Left hindlimb (tissue), 1 donor: Measurements from ENCODE around the gene STEEP1.

Source experiments
- DNase-seq: peaks from one replicate; pipeline ENCODE4 v3.0.0-alpha.2; 2018

STEEP1 gene

DNA sequence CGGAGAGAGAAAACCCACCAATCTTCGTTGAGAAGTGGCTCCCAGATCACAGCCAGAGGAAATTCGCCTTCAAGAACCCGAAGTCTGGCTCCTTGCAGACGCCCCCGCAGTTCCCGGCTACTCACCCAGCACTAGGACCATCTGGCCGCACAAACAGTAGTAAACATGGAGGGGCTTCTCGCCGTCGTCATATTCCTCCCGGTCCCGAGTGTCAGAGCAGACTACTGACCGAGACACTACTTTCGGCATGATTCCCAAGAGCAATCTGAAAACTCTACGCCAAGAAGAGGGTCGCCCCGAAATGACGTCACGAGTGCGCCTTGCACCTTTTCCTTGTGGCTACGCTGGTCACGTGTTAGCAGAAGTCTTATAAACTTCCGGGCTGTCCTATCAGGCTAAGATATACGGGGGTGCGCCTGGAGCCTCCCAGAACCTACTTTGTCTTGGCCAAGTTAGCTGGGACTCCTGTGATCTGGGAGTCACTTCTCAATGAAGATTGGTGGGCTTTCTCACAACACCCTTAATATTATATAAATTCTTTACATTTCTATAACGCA, at the start of gene STEEP1:
STEEP1 (minus strand) TSS at position 303 of the 557 bp plus-strand sequence; CDS start at position 249, 54 bp downstream.
- DNase-seq, result peak; percentile 90

- no peak for DNase-seq
Measured at GRCh38 chrX:119614776-119615175, 49.6 kb upstream of the STEEP1 start.

- DNase-seq, result no peak
Measured at GRCh38 chrX:119607018-119607389, 41.8 kb upstream of the STEEP1 start.

DNA sequence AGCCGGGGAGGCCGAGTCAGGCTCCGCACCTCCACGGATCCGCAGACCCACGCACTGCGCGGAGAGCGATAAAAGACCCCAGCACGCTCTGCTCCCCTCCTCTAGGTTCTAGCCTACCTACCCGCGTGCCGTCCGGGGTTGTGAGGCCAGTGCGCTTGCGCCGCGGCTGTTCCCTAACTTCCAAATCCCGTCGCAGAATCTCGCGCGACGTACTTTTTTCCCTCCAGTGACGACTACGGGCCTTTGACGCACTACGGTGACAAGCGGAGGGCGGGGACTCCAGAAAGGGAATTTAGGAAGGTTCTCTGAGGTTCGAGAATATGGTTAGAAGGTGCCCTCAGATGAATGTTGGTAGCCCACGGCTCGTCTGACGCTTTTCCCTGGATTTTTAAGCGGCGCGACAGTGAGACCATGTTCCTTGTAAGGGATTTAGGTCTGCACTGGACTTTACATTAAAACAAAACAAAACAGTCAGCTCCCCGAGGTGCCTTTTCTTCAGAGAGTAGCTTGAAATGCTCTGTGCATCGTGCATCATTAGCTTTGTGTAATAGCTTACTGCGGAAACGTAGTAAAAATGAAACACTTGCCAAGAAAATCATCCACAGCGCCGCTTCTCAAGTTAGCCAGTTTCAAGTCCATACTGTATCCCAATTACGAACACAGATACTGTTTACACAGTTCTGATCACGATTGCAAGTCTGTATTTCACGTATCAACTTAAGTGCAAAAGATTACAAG, 41.2 kb upstream of the STEEP1 start, which contains the start of gene NKRF:
NKRF (minus strand) TSS at position 145 of the 738 bp plus-strand sequence.
- DNase-seq, result peak; percentile 91

DNA sequence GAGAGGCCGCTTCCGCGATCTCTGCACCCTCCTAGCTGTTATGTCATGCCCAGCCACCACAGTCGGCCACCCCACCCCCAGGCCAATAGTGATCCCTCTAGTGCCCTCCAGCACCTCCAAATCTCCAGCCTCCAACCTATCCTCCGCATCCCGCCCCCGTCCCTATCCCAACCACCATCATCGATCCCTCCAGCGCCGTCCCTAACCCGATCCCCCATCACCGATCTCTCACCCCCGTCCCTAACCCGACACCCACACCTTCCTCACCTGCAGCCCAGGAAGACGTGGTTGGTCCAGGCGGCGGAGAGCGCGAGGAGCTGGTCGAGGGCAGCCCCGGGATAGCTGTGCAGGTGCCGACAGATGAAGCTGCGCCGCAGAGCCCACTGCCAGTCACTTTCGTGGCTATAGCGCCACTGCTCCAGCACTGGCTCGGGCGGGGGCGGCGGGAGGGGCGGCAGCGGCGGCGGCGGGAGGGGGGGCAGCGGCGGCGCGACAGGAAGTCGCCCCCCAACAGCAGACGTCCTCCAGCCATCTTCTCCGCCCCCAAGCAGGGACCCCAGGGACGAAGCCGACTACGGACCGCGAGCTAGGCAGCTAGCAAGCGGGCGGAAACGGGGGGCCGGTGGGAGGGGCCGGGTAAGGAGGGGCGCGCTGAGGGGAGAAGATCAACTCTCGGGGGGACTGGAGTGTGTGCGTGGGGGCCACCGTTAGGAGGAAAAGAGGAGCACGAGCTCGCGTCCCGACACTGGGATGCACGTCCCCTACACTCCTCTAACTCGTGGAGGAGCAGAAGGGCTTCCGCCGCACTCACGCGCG, 40.5 kb upstream of the STEEP1 start:
- DNase-seq, result peak; percentile 62

DNA sequence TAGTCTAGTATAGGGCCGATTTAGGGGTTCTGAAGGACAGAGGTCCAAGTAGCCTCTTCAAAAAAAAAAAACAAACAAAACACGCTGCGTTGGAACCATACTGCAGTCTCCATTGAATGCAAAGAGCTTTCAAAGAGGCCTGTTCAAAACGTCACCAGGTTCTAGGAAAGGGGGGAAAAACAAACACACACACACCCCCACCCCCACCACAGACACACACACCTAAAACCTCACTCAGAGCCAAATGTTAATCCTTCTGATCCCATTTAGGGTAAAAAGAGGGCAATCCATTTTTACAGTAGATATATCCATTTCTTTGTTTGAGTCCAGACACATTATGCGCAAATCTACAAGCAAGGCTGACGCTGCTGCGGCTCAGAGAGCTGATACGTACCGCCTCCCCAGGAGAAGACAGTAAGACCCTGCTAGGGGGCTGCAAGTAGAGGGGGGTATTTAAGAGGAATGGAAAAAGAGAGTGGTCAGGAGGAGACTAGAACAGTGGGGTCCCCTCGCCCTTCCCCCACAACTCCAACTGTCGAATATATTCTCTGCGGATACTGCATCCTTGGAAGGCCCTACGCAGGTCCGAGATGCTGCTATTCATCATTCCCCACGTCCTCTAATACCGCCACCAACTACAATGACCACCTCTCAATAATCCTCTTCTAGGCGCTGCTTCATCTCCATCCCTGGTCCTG, 39.7 kb upstream of the STEEP1 start:
- DNase-seq, result no peak

GRCh38 chrX:119602701-119603255, 37.6 kb upstream of the STEEP1 start:
- DNase-seq, result no peak

- DNase-seq, result no peak
Measured at GRCh38 chrX:119589810-119590209, 24.6 kb upstream of the STEEP1 start.

GRCh38 chrX:119583431-119584059, 18.3 kb upstream of the STEEP1 start:
- no peak for DNase-seq

DNA sequence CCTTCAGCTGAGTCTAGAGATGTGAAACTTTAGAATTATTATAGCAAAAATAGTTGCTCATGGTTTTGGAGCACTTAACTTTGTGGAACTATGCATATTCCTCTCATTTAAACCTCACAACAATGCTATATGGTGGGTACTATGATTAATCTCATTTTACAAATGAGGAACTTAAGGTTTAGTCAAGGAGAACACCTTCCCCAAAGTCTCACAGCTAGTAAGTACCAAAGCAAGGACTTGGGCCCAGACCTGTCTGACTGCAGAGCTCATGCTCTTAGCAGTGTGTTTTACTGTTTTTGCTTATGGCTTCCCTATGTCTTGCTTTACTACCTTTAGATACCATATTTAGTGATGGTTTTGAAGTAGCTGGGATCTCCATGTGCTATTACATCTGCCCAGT, 14.2 kb upstream of the STEEP1 start:
- DNase-seq, result no peak

- DNase-seq, result peak; percentile 92
Measured at GRCh38 chrX:119574394-119575266, 9.4 kb upstream of the STEEP1 start, which contains the start of gene UBE2A. Gene UBE2A, plus strand, starts transcription at chrX:119574563. Its CDS starts 149 bp downstream, at chrX:119574712.

- DNase-seq, result peak; percentile 56
Measured at GRCh38 chrX:119573840-119574393, 8.7 kb upstream of the STEEP1 start.

DNA sequence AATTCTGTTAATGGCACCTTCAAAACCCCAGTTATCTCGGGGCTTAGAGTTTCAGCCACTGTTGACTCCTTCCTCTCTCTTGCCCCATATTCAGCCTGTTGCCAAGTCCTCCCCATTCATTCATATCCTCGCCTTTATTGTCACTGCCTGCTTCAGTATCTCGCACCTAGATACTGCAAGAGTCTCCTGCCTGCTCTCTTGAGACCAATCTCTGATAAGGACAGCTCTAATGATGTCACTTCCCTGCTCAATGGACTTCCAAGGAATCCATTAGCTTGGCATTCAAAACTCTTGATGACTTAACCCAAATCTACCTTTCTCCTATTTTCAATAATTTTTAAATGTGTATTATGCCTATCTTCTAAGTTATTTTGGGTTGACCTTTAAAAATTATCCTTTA, 8.0 kb upstream of the STEEP1 start:
- DNase-seq, result no peak

- DNase-seq, result no peak
Measured at GRCh38 chrX:119570351-119570835, 5.2 kb upstream of the STEEP1 start.

DNA sequence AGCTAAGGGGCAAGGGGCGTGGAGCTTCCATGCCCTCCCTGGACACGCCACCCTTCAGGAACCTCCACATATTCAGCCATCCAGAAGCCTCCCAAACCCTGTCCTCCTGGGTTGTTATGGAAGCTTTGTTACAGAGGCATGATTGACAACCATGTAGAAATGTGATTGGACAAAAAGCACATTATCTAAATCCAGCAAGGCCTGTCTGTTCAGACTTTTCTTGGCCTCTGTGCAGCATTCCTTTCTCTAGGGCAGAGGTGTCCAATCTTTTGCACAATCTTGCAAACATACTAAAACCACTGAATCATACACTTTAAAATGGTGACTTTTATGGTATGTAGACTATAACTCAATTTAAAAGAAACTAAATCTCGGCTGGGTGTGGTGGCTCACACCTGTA, 12.7 kb downstream of the STEEP1 start:
- DNase-seq, result no peak

GRCh38 chrX:119549327-119550016, 15.7 kb downstream of the STEEP1 start:
- DNase-seq, result no peak

- no peak for DNase-seq
Measured at GRCh38 chrX:119541188-119541587, 24.0 kb downstream of the STEEP1 start.

DNA sequence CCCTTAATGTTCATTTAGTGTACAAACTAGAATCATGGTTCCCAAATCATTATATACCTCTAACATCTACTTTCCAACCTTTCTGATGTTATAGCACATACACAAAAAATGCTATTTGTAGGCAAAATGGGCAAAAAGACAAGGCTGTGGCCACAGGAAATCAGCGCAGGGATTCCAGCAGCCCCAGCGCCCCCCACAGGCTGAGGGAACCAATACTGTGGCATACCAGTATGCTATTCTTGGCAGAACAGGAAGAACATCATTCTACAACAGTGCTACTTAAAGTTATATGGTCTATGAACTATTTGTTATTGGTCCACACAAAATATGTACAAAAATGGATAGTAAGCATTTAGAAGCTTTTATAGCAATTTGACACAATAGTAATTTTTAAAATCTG, 25.3 kb downstream of the STEEP1 start:
- no peak for DNase-seq

GRCh38 chrX:119537487-119537886, 27.7 kb downstream of the STEEP1 start:
- no peak for DNase-seq
